ENCODE results near the gene UQCC2. TPM values are rescaled to one million over a fixed set of nuclear protein-coding genes. Genes with fewer than 3 reads are reported as not detected.

Gene UQCC2
- total RNA-seq, 1 donor from 2014 or later, result 39.6 TPM

- TF ChIP-seq CTCF (IDR thresholded peaks at IDR 0.05), result no peak
- H3K4me1 ChIP-seq, result no peaks in the 10 kb centered on the region
- no peak overlapping the region for H3K27ac ChIP-seq
- no peaks in the 10 kb centered on the region for H3K9me3 ChIP-seq
- no peaks in the 10 kb centered on the region for H3K27me3 ChIP-seq (ENCODE audit: low read depth)
- ATAC-seq (no peak), DNase-seq (no peak)
- intact Hi-C loops (cut with DNase I), result no loop called here
- H3K4me3 ChIP-seq, result no peak overlapping the region
- H3K36me3 ChIP-seq, result peaks cover 6% of the 10 kb centered on the region
These were observed 25.9 kb upstream of the UQCC2 start for GRCh38 chr6:33737267-33738026.

GRCh38 chr6:33735216-33735615 is 23.7 kb upstream of the UQCC2 start:
- intact Hi-C loops (cut with DNase I), result no loop called here
- no peak overlapping the region for H3K4me3 ChIP-seq
- ATAC-seq (no peak), DNase-seq (no peak)
- no peaks in the 10 kb centered on the region for H3K27me3 ChIP-seq (ENCODE audit: low read depth)
- peaks cover 6% of the 10 kb centered on the region for H3K36me3 ChIP-seq
- no peak for TF ChIP-seq CTCF (IDR thresholded peaks at IDR 0.05)
- no peaks in the 10 kb centered on the region for H3K4me1 ChIP-seq
- no peaks in the 10 kb centered on the region for H3K9me3 ChIP-seq
- no peak overlapping the region for H3K27ac ChIP-seq

GRCh38 chr6:33733709-33734007 is 22.2 kb upstream of the UQCC2 start:
- H3K4me1 ChIP-seq, result no peaks in the 10 kb centered on the region
- no peak overlapping the region for H3K4me3 ChIP-seq
- H3K27me3 ChIP-seq (ENCODE audit: low read depth), result no peaks in the 10 kb centered on the region
- H3K9me3 ChIP-seq, result no peaks in the 10 kb centered on the region
- no peak overlapping the region for H3K27ac ChIP-seq
- intact Hi-C loops (cut with DNase I), result no loop called here
- H3K36me3 ChIP-seq, result peaks cover 6% of the 10 kb centered on the region
- ATAC-seq (no peak), DNase-seq (peak; percentile 35)
- no peak for TF ChIP-seq CTCF (IDR thresholded peaks at IDR 0.05)

- Histone ChIP-seq H3K27ac (no peak overlapping the region), H3K27me3 (ENCODE audit: low read depth) (no peaks in the 10 kb centered on the region), H3K4me3 (no peak overlapping the region), H3K36me3 (peaks cover 6% of the 10 kb centered on the region), H3K9me3 (no peaks in the 10 kb centered on the region), H3K4me1 (no peaks in the 10 kb centered on the region)
- no peak for TF ChIP-seq CTCF (IDR thresholded peaks at IDR 0.05)
- intact Hi-C loops (cut with DNase I), result no loop called here
- DNase-seq (peak; percentile 20), ATAC-seq (no peak)
These were observed 21.6 kb upstream of the UQCC2 start for GRCh38 chr6:33732817-33733708.

- Histone ChIP-seq H3K27ac (no peak overlapping the region), H3K36me3 (peaks cover 6% of the 10 kb centered on the region), H3K4me1 (no peaks in the 10 kb centered on the region), H3K27me3 (ENCODE audit: low read depth) (no peaks in the 10 kb centered on the region), H3K4me3 (no peak overlapping the region), H3K9me3 (no peaks in the 10 kb centered on the region)
- DNase-seq (no peak), ATAC-seq (no peak)
- intact Hi-C loops (cut with DNase I), result no loop called here
- no peak for TF ChIP-seq CTCF (IDR thresholded peaks at IDR 0.05)
These were observed 20.9 kb upstream of the UQCC2 start for GRCh38 chr6:33732385-33732784.

Data from lower lobe of right lung (tissue), 2 donors.